Subcutaneous preadipocyte (primary cell): Measurements from ENCODE around the gene PARP3. TPM values are rescaled to one million over a fixed set of nuclear protein-coding genes. Genes with fewer than 3 reads are reported as not detected.

ENCODE experiments used
- small RNA-seq: library from RNA; depleted of rRNA; stranded (forward); fragments of <200 nt; gene quantifications from one replicate; pipeline ENCODE3, GENCODE V24; 2012
- total RNA-seq: library from RNA; depleted of rRNA; stranded (reverse); fragments of >200 nt; gene quantifications from 2 replicates; pipeline ENCODE4 v1.2.3, GENCODE V29; 2012

The PARP3 gene
- 19.2 and 29.4 TPM in 2 replicates for total RNA-seq

GRCh38 chr3:51941798-51942602 is at the start of gene PARP3, which contains the start of gene RRP9:
TSS of gene PARP3 (plus strand) at chr3:51942363. CDS start at chr3:51943356, 993 bp downstream.
TSS of gene RRP9 (minus strand) at chr3:51941904. CDS start at chr3:51941867, 37 bp downstream.

DNA sequence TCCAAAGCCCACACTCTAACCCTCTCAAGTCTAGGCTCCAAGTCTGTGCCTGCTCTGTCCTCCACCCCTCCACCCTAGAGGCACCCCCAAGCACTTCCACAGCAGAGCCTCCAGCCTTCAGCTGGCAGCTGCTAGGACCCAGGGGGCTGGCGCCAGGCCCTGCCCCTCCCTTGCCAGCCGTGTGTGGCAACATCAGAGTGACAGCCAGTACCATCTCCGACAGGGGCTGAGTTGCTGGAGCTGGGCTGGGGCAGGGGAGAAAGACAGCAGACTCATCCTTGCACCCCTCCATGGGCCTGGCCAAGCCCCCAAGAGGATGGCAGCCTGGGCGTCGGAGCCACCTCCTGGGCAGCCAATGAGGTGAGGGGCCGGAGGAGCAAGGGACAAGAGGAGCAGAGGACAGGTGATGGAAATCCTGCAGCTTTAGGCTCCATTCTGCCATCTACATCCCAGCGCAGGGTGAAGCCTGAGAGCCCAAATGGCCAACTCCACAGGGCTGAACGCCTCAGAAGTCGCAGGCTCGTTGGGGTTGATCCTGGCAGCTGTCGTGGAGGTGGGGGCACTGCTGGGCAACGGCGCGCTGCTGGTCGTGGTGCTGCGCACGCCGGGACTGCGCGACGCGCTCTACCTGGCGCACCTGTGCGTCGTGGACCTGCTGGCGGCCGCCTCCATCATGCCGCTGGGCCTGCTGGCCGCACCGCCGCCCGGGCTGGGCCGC is 13.2 kb downstream of the PARP3 start, which contains the start of gene GPR62:
Gene GPR62, plus strand, starts transcription at position 207 of the 718 bp plus-strand sequence. Its CDS starts 272 bp downstream, at position 479.

GRCh38 chr3:51967384-51968169 is 25.4 kb downstream of the PARP3 start, which contains the start of gene PCBP4:
TSS of gene PCBP4 (minus strand) at chr3:51967454. CDS start at chr3:51961240, 6,214 bp downstream.

DNA sequence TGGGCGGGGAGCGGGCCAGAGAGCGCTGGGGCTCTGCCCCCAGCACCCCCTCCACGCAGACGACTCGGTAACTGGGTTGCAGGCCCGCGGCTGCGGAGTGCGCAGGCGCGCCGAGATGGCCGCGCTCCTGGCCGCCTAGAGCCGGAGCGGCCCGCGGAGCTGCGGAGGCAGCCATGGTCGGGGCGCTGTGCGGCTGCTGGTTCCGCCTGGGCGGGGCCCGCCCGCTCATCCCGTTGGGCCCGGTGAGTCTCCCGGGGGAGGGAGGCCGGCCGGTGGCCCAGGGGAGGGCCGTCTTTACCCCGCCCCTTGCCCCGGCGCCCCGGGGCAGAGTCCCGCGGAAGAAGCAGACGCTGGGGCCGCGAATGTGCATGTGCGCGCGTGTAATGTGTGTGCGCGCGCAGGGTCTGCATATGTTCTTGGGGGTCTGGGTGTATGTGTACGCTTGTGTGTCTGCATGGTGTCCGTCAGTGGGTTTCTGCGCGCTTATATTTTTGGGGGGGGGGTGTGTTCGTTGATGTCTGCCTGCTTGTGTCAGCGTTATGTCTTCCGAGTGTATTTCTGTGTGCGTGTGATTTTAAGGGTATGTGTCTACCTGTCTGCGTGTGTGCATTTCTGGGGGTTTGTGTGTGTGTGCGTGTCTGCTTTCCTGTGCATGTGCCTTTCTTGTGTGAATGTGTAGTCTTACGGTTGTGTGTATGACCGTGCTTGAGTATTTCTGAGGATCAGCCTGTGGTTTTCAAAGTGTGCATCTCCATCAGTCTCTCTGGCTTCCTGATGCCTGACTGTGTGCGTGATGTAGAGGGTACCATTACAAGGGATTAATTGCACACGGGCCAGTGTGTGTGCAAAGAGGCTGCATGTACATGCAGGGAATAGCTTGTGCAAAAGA is 33.0 kb downstream of the PARP3 start, which contains the start of gene ABHD14A:
Gene ABHD14A, plus strand, starts transcription at position 102 of the 889 bp plus-strand sequence. Its CDS starts 72 bp downstream, at position 174.

GRCh38 chr3:51982838-51983577 is 40.8 kb downstream of the PARP3 start, which contains the start of gene ACY1:
TSS of gene ACY1 (plus strand) at chr3:51983535. CDS start at chr3:51984065, 530 bp downstream.

GRCh38 chr3:51995346-51996163 is 53.4 kb downstream of the PARP3 start, which contains the start of gene RPL29:
TSS of gene RPL29 (minus strand) at chr3:51995895. CDS start at chr3:51995461, 434 bp downstream.

Small RNAs within 50 kb of the gene (small RNA-seq; reads per million reads assigned to genes)
- not detected for gene AC115284.1

Other genes with a start within 250 kb of the PARP3 start
- not detected in 2 replicates for gene GRM2, start 235.3 kb upstream of the PARP3 start, total RNA-seq
- not detected in 2 replicates for gene IQCF6, start 163.1 kb upstream of the PARP3 start, total RNA-seq
- not detected in 2 replicates for gene IQCF2, start 80.7 kb upstream of the PARP3 start, total RNA-seq
- gene IQCF5, start 66.8 kb upstream of the PARP3 start, total RNA-seq = not detected in 2 replicates
- not detected in 2 replicates for gene IQCF1, start 39.0 kb upstream of the PARP3 start, total RNA-seq
- 35.3 and 37.5 TPM in 2 replicates for gene RRP9, start 459 bp upstream of the PARP3 start, total RNA-seq
- 0.20 TPM in 1 of 2 replicates, not detected in the other for gene GPR62, start 13.0 kb downstream of the PARP3 start, total RNA-seq
- 20.9 and 23.9 TPM in 2 replicates for gene PCBP4, start 25.1 kb downstream of the PARP3 start, total RNA-seq
- 32.6 and 41.5 TPM in 2 replicates for gene ABHD14B, start 31.7 kb downstream of the PARP3 start, total RNA-seq
- 6.8 and 13.6 TPM in 2 replicates for gene ABHD14A, start 32.7 kb downstream of the PARP3 start, total RNA-seq
- gene ACY1, start 41.2 kb downstream of the PARP3 start, total RNA-seq = 71.7 and 79.0 TPM in 2 replicates
- 932 and 1,672 TPM in 2 replicates for gene RPL29, start 53.5 kb downstream of the PARP3 start, total RNA-seq
- 8.1 and 19.5 TPM in 2 replicates for gene DUSP7, start 114.2 kb downstream of the PARP3 start, total RNA-seq
- 9.9 and 11.9 TPM in 2 replicates for gene POC1A, start 212.1 kb downstream of the PARP3 start, total RNA-seq